ENCODE measurements around the gene RALB. TPM values are rescaled to one million over a fixed set of nuclear protein-coding genes. Genes with fewer than 3 reads are reported as not detected.

The RALB gene
- total RNA-seq, 1 experiment from 2014 or later, result 17.1 TPM

DNA sequence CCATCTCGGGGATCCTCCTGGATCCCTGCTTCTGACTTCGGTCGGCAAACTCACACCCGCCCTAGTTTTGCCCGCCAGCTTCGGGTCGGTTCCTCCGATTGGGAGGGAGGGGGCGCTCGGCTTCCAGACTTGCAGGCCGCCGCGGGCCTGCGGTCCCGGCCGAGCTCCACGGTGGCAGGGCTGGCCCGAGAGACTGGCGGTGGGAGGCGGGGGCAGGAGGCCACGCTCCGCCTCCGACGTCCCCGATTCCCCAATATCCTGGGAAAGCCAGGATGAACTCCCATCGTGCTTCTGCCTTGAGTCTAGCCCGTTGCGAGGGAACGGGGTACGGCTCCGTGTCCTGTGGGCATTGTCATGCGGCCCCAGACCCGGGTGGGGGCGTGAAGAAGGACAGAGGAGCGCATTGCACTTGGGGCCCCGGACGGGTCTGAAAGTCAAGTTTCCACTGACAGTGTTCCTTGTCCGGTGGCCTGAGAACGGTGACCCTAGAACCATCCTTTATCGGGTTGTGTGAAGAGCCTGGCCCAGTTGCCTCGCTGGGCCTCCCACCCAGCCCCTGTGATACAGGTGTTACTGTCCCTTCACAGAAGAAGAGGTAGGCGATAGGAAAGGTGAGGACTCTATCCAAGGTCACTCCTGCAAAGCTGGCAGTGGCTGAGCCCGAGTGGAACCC, 90.9 kb downstream of the RALB start (continued):
- 0 out of 2 replicates have a peak, but pooled peaks have one; percentile 45 for TF ChIP-seq NR3C1 (CRISPR knock-in tag; conservative IDR thresholded peaks at IDR 0.05; ENCODE audit: low read depth)
- TF ChIP-seq, protein P1, sequence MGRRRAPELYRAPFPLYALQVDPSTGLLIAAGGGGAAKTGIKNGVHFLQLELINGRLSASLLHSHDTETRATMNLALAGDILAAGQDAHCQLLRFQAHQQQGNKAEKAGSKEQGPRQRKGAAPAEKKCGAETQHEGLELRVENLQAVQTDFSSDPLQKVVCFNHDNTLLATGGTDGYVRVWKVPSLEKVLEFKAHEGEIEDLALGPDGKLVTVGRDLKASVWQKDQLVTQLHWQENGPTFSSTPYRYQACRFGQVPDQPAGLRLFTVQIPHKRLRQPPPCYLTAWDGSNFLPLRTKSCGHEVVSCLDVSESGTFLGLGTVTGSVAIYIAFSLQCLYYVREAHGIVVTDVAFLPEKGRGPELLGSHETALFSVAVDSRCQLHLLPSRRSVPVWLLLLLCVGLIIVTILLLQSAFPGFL (CRISPR knock-in tag; IDR thresholded peaks at IDR 0.05; ENCODE audit: borderline replicate concordance), result no peak
- TF ChIP-seq, protein P2, sequence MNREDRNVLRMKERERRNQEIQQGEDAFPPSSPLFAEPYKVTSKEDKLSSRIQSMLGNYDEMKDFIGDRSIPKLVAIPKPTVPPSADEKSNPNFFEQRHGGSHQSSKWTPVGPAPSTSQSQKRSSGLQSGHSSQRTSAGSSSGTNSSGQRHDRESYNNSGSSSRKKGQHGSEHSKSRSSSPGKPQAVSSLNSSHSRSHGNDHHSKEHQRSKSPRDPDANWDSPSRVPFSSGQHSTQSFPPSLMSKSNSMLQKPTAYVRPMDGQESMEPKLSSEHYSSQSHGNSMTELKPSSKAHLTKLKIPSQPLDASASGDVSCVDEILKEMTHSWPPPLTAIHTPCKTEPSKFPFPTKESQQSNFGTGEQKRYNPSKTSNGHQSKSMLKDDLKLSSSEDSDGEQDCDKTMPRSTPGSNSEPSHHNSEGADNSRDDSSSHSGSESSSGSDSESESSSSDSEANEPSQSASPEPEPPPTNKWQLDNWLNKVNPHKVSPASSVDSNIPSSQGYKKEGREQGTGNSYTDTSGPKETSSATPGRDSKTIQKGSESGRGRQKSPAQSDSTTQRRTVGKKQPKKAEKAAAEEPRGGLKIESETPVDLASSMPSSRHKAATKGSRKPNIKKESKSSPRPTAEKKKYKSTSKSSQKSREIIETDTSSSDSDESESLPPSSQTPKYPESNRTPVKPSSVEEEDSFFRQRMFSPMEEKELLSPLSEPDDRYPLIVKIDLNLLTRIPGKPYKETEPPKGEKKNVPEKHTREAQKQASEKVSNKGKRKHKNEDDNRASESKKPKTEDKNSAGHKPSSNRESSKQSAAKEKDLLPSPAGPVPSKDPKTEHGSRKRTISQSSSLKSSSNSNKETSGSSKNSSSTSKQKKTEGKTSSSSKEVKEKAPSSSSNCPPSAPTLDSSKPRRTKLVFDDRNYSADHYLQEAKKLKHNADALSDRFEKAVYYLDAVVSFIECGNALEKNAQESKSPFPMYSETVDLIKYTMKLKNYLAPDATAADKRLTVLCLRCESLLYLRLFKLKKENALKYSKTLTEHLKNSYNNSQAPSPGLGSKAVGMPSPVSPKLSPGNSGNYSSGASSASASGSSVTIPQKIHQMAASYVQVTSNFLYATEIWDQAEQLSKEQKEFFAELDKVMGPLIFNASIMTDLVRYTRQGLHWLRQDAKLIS (CRISPR knock-in tag; IDR thresholded peaks at IDR 0.05; ENCODE audit: borderline replicate concordance), result no peak
- no peak for TF ChIP-seq TCF7 (CRISPR knock-in tag; IDR thresholded peaks at IDR 0.05; ENCODE audit: low read depth)
- no peak for TF ChIP-seq CBFB (CRISPR knock-in tag; IDR thresholded peaks at IDR 0.05; ENCODE audit: low read depth)
- no peak for TF ChIP-seq MYBL2 (CRISPR knock-in tag; IDR thresholded peaks at IDR 0.05)
- TF ChIP-seq CREB1 (CRISPR knock-in tag; IDR thresholded peaks at IDR 0.05), result no peak
- TF ChIP-seq, protein P3, sequence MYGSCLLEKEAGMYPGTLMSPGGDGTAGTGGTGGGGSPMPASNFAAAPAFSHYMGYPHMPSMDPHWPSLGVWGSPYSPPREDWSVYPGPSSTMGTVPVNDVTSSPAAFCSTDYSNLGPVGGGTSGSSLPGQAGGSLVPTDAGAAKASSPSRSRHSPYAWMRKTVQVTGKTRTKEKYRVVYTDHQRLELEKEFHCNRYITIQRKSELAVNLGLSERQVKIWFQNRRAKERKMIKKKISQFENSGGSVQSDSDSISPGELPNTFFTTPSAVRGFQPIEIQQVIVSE (CRISPR knock-in tag; IDR thresholded peaks at IDR 0.05; ENCODE audit: borderline replicate concordance), result no peak
- TF ChIP-seq GABPB1 (CRISPR knock-in tag; IDR thresholded peaks at IDR 0.05), result no peak
- TF ChIP-seq, protein P4, sequence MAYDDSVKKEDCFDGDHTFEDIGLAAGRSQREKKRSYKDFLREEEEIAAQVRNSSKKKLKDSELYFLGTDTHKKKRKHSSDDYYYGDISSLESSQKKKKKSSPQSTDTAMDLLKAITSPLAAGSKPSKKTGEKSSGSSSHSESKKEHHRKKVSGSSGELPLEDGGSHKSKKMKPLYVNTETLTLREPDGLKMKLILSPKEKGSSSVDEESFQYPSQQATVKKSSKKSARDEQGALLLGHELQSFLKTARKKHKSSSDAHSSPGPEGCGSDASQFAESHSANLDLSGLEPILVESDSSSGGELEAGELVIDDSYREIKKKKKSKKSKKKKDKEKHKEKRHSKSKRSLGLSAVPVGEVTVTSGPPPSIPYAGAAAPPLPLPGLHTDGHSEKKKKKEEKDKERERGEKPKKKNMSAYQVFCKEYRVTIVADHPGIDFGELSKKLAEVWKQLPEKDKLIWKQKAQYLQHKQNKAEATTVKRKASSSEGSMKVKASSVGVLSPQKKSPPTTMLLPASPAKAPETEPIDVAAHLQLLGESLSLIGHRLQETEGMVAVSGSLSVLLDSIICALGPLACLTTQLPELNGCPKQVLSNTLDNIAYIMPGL (CRISPR knock-in tag; IDR thresholded peaks at IDR 0.05), result peak; percentile 89; the same call in 1 of the 2 replicates
- TF ChIP-seq, protein P5, sequence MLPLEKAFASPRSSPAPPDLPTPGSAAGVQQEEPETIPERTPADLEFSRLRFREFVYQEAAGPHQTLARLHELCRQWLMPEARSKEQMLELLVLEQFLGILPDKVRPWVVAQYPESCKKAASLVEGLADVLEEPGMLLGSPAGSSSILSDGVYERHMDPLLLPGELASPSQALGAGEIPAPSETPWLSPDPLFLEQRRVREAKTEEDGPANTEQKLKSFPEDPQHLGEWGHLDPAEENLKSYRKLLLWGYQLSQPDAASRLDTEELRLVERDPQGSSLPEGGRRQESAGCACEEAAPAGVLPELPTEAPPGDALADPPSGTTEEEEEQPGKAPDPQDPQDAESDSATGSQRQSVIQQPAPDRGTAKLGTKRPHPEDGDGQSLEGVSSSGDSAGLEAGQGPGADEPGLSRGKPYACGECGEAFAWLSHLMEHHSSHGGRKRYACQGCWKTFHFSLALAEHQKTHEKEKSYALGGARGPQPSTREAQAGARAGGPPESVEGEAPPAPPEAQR (CRISPR knock-in tag; IDR thresholded peaks at IDR 0.05), result no peak
- no peak for TF ChIP-seq NR2C2 (CRISPR knock-in tag; IDR thresholded peaks at IDR 0.05)
- TF ChIP-seq, protein P6, sequence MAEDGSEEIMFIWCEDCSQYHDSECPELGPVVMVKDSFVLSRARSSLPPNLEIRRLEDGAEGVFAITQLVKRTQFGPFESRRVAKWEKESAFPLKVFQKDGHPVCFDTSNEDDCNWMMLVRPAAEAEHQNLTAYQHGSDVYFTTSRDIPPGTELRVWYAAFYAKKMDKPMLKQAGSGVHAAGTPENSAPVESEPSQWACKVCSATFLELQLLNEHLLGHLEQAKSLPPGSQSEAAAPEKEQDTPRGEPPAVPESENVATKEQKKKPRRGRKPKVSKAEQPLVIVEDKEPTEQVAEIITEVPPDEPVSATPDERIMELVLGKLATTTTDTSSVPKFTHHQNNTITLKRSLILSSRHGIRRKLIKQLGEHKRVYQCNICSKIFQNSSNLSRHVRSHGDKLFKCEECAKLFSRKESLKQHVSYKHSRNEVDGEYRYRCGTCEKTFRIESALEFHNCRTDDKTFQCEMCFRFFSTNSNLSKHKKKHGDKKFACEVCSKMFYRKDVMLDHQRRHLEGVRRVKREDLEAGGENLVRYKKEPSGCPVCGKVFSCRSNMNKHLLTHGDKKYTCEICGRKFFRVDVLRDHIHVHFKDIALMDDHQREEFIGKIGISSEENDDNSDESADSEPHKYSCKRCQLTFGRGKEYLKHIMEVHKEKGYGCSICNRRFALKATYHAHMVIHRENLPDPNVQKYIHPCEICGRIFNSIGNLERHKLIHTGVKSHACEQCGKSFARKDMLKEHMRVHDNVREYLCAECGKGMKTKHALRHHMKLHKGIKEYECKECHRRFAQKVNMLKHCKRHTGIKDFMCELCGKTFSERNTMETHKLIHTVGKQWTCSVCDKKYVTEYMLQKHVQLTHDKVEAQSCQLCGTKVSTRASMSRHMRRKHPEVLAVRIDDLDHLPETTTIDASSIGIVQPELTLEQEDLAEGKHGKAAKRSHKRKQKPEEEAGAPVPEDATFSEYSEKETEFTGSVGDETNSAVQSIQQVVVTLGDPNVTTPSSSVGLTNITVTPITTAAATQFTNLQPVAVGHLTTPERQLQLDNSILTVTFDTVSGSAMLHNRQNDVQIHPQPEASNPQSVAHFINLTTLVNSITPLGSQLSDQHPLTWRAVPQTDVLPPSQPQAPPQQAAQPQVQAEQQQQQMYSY (CRISPR knock-in tag; IDR thresholded peaks at IDR 0.05), result no peak
- TF ChIP-seq HMGA2 (CRISPR knock-in tag; IDR thresholded peaks at IDR 0.05), result no peak
- TF ChIP-seq ETV6 (CRISPR knock-in tag; IDR thresholded peaks at IDR 0.05), result 0 out of 2 replicates have a peak, but pooled peaks have one; percentile 11
- TF ChIP-seq, protein P7, sequence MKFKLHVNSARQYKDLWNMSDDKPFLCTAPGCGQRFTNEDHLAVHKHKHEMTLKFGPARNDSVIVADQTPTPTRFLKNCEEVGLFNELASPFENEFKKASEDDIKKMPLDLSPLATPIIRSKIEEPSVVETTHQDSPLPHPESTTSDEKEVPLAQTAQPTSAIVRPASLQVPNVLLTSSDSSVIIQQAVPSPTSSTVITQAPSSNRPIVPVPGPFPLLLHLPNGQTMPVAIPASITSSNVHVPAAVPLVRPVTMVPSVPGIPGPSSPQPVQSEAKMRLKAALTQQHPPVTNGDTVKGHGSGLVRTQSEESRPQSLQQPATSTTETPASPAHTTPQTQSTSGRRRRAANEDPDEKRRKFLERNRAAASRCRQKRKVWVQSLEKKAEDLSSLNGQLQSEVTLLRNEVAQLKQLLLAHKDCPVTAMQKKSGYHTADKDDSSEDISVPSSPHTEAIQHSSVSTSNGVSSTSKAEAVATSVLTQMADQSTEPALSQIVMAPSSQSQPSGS (CRISPR knock-in tag; IDR thresholded peaks at IDR 0.05; ENCODE audit: borderline replicate concordance, low read depth), result no peak
- TF ChIP-seq GTF2I (CRISPR knock-in tag; conservative IDR thresholded peaks at IDR 0.05), result no peak
- no peak for TF ChIP-seq ESRRA (CRISPR knock-in tag; IDR thresholded peaks at IDR 0.05; ENCODE audit: borderline replicate concordance)
- no peak for TF ChIP-seq NFE2L1 (CRISPR knock-in tag; IDR thresholded peaks at IDR 0.05)
- TF ChIP-seq, protein P8, sequence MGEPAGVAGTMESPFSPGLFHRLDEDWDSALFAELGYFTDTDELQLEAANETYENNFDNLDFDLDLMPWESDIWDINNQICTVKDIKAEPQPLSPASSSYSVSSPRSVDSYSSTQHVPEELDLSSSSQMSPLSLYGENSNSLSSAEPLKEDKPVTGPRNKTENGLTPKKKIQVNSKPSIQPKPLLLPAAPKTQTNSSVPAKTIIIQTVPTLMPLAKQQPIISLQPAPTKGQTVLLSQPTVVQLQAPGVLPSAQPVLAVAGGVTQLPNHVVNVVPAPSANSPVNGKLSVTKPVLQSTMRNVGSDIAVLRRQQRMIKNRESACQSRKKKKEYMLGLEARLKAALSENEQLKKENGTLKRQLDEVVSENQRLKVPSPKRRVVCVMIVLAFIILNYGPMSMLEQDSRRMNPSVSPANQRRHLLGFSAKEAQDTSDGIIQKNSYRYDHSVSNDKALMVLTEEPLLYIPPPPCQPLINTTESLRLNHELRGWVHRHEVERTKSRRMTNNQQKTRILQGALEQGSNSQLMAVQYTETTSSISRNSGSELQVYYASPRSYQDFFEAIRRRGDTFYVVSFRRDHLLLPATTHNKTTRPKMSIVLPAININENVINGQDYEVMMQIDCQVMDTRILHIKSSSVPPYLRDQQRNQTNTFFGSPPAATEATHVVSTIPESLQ (CRISPR knock-in tag; IDR thresholded peaks at IDR 0.05), result no peak
- TF ChIP-seq ELF4 (CRISPR knock-in tag; IDR thresholded peaks at IDR 0.05; ENCODE audit: low read depth), result no peak
- TF ChIP-seq JUN (CRISPR knock-in tag; IDR thresholded peaks at IDR 0.05), result no peak
